HG03196 (cell line): ENCODE data around the gene GMFB.

ENCODE experiments used
- ATAC-seq: cut with Tn5 transposase; IDR thresholded peaks from one replicate; pipeline ENCODE4 v1.9.1; 2021; ENCODE audit not compliant: unreplicated experiment

GMFB gene

DNA sequence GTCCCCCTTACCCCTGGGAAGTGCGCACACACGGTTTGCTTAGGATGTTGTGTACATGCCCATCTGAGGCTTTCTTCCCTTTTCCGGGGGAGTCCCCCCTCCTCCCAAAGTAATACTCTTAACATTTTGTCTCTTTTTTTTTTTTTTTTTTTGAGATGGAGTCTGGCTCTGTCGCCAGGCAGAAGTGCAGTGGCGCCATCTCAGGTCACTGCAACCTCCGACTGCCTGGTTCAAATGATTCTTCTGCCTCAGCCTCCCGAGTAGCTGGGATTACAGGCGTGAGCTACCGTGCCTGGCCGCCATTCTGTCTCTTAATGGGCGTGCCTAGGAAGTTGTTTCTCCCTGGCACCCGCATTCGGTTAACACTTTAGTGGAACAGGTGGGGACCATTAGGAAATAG is 4.5 kb upstream of the GMFB start:
- no peak for ATAC-seq

DNA sequence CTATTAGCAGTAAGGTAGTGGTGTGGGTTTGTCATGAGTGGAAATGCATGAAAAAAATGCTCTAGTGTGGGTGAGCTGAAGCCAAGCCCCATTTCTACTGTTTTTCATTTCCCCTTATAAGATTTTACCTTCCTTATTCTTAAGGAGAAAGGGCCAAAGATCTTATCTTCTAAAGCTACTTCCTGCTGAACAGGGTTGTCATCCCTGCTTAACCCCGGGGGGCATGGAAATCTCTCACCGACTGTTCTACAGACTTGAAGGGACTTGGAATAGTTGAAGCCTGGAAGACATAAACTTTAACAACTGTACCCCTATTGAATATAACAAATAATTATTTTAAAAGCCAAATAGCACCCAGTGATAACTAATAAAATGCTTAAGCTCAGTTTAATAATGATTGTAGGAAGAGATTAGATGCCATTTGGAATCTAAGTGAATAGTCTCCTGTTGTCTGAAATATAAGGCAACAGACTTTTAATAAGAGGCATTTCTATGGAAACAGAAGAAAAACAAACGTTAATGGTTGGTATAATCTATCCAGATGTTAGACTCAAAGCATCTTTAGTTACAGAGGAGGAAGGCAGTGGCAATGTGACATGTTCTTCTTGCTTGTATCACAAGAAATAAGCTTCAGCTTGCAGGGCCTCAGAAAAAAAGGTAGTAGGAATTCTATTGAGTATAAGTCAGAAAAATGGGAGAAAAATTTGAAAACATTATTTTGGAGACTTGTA is 1.8 kb upstream of the GMFB start:
- no peak for ATAC-seq

DNA sequence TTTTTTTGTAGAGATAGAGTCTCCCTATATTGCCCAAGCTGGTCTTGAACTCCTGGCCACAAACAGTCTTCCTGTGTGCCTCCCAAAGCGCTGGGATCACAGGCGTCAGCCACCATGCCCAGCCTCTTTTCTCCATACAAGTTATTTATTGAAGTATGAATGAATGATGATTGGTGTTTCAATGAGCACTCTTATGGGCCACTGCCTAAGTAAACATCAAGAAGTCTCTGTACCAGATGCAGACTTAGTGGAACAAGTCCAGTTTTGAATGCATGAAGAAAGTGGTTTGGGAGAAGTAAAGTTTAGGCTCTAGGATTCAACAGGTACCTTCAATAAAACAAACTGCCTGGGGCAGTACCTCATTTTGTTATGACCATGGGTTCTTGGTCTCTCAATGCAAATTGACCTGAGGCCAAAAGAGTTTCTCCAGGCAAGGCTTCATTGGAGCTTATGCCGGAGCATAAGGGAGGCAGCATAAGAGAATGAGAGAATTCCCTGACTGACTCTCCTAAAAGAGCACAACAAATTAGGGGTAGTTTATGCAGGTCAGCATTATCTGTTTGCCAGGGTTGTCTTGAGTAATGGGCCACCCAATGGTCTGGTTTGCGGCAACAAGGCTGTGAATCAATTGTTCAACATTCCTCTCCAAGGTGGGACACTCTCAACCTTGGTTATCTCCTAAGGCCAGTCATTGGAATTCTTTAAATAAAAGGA is 1.1 kb upstream of the GMFB start:
- no peak for ATAC-seq

GRCh38 chr14:54489318-54489683 is 521 bp upstream of the GMFB start:
- ATAC-seq, result no peak

- no peak for ATAC-seq
Measured at GRCh38 chr14:54488318-54488645, 498 bp downstream of the GMFB start.

DNA sequence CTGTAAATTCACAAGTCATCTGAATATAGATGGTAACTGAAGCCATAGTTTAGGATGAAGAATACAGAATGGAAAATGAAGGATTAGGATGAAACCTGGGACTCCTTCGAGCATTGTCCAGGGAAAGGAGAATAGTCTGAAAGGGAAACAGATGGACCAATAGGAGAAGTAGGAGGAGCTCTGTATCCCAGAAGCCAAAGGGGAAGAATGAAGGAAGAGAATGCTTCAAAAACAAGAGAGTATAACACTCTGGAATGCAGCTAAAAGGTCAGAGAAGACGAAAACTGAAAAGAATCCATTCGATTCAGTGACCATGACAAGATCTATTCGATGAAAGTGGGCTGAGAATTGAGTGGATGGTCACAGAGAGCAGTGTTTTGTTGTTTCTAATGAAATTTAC is 1.0 kb downstream of the GMFB start:
- ATAC-seq, result no peak

GRCh38 chr14:54486685-54487084 is 2.1 kb downstream of the GMFB start:
- no peak for ATAC-seq

DNA sequence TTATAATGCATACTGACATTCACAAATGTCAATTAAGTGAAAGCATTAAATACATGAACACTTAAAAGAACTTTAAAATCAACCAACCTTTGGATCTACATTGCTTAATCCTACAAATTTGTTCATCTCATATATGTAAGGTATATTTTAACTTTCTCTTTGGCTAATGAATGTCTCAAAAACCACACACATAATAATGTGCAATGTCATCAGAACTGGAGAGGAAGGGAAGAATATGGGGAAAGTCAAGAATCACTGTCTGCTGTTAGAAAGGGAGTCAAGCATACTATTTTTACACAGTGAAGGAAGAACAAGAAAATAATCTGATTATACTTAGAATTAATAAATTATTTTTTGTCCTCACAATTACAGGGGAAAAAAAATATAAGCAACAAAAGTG is 4.9 kb downstream of the GMFB start:
- ATAC-seq, result no peak

DNA sequence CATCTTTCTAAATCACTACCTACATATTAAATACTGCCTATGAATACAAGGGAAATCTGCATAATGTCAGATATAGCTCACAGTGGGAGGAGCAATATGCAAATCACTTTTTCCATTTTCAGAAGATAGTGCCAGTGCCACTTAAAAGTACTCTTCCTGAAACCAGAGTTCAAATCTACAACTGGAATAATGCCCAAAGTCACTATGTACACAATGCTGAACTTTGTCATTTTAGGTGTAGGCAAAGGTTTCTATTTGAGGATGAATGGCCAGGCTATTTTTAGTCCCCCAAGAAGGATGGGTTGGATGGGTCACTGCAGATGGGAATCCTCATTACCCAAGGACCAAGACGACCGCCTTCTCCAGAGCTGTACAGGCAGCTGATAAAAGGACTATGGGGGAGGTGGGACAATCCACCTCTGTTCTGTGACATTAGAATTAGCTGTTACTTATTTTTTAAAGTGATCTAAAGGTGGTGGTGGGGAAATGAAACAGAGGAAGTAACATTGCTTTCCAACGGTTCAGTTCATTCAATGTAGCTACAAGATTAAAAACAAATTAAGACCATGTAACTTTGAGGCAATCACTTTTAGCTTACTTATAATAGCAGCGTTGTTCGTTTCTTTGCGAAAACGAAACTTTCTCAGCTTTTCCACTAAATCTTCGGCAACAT is 5.6 kb downstream of the GMFB start:
- ATAC-seq, result no peak

- no peak for ATAC-seq
Measured at GRCh38 chr14:54481695-54482094, 7.1 kb downstream of the GMFB start.

- ATAC-seq, result no peak
Measured at GRCh38 chr14:54480830-54481562, 7.8 kb downstream of the GMFB start.

DNA sequence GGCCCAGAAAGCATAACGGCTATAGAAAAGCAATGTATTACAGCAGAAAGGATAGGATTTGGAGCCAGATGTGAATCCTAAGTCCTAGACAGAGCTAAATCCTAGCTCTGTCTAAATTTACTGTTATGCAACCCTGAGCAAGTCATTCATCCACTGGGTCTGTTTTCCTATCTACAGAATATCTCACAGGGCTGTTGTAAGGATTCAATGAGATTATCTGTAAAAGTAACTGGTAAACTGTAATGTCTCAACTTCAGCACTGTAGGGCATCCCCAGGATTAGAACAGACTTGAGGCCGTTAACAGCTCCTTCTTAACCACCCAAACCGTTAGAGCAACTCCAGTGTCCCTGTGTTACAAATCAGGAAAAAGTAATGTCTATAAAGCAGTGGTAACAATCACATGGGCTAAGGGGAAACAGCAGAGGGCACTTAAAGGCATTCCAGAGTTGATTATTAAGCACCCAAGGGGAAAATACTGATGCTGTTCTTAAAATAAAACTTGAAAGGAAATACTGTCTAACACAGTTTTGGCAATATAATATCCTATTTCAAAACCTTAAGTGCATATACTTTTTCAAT is 10.1 kb downstream of the GMFB start:
- no peak for ATAC-seq

DNA sequence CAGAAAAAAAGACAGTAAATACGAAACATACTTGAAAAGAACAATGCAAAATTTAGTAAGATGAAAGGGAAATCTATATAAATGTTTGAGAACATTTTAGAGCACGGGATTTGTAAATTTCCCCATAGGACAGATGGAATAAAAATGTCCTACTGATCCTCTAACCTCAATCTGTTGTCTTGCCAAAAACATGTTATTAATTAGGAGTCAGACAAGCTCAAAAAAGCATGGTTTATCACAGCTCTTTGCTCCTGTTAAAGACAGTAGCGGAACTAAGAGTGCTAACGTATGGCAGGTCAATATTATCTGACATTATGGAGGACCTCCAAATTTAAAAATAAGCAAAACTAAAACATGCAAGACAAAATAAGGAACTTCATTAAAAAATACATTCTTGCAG is 12.9 kb downstream of the GMFB start:
- no peak for ATAC-seq

- ATAC-seq, result no peak
Measured at GRCh38 chr14:54475187-54475899, 13.4 kb downstream of the GMFB start.

- no peak for ATAC-seq
Measured at GRCh38 chr14:54474232-54474793, 14.5 kb downstream of the GMFB start.

DNA sequence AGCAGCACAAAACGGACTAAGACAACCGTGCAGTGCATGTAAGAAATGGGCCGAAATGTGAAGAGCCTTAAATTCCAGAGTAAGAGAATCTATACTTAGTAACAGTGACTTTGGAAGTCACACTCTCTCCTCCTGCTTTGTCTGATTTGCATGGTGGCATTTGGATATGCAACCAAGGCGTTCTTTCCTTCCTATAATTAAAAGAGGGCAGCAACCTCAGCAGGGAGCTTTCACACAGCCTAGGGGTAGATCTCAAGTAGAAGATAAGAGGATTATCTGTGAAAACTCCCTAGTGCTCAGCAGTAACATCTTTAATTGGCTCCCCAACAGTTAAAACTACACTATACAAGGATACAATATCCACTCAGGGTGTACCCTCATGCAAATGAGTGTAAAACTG is 16.5 kb downstream of the GMFB start:
- no peak for ATAC-seq

GRCh38 chr14:54471641-54472040 is 17.1 kb downstream of the GMFB start:
- ATAC-seq, result no peak

- ATAC-seq, result no peak
Measured at GRCh38 chr14:54470701-54471100, 18.1 kb downstream of the GMFB start.

DNA sequence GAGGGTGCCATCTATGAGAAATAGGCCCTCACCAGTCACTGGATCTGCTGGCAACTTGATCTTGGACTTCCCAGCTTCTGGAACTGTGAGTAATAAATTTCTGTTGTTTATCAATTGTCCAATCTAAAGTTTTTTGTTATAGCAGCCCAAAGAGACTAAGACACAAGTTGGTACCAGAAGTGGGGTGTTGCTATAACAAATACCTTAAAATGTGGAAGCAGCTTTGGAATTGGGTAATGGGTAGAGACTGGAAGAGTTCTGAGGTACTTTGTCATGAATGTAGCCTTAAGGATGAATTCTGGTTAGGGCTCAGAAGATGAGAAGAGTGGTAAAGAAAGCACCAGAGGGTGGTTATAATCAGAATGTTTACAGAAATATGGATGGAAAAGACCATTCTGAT is 21.5 kb downstream of the GMFB start:
- ATAC-seq, result no peak

GRCh38 chr14:54465654-54466053 is 23.1 kb downstream of the GMFB start:
- ATAC-seq, result no peak
